Measurements from ENCODE around the gene ACP4.

Gene ACP4

GRCh38 chr19:50823389-50824042, 33.3 kb downstream of the ACP4 start, which contains the start of gene KLK1:
Gene KLK1, minus strand, starts transcription at chr19:50823787. Its CDS starts 39 bp downstream, at chr19:50823748.
- DNase-seq = no peak

- DNase-seq = no peak
These were observed 36.5 kb downstream of the ACP4 start for GRCh38 chr19:50826492-50827240.

GRCh38 chr19:50827476-50827875, 37.3 kb downstream of the ACP4 start:
- DNase-seq = no peak

GRCh38 chr19:50829801-50830200, 39.6 kb downstream of the ACP4 start:
- DNase-seq = no peak

GRCh38 chr19:50830266-50831025, 40.2 kb downstream of the ACP4 start:
- peak; percentile 8 for DNase-seq

GRCh38 chr19:50831026-50831396, 40.8 kb downstream of the ACP4 start:
- no peak for DNase-seq

- no peak for DNase-seq
These were observed 42.5 kb downstream of the ACP4 start for GRCh38 chr19:50832666-50833065.

- no peak for DNase-seq
These were observed 43.0 kb downstream of the ACP4 start, which contains the start of gene KLK15 for GRCh38 chr19:50833117-50833801. Gene KLK15, minus strand, starts transcription at chr19:50833574. Its CDS starts 2,082 bp downstream, at chr19:50831492.

- no peak for DNase-seq
These were observed 43.6 kb downstream of the ACP4 start for GRCh38 chr19:50833802-50834167.

- DNase-seq = no peak
These were observed 45.0 kb downstream of the ACP4 start for GRCh38 chr19:50835103-50835784.

GRCh38 chr19:50835785-50836542, 45.7 kb downstream of the ACP4 start:
- DNase-seq = peak; percentile 90

- DNase-seq = no peak
These were observed 46.5 kb downstream of the ACP4 start for GRCh38 chr19:50836543-50837195.

GRCh38 chr19:50837300-50837699, 47.1 kb downstream of the ACP4 start:
- DNase-seq = no peak

GRCh38 chr19:50838239-50838638, 48.0 kb downstream of the ACP4 start:
- no peak for DNase-seq

- DNase-seq = no peak
These were observed 49.8 kb downstream of the ACP4 start for GRCh38 chr19:50839712-50840655.

- no peak for DNase-seq
These were observed 51.9 kb downstream of the ACP4 start for GRCh38 chr19:50842130-50842529.

- no peak for DNase-seq
These were observed 53.0 kb downstream of the ACP4 start for GRCh38 chr19:50843205-50843604.

GRCh38 chr19:50843701-50844221, 53.5 kb downstream of the ACP4 start:
- DNase-seq = no peak

GRCh38 chr19:50844296-50844935, 54.2 kb downstream of the ACP4 start:
- no peak for DNase-seq
